Progenitor cell of endocrine pancreas (in vitro differentiated cells): Measurements from ENCODE around the gene PARD3. TPM values are rescaled to one million over a fixed set of nuclear protein-coding genes. Genes with fewer than 3 reads are reported as not detected.

Source experiments
- DNase-seq: peaks from one replicate; pipeline ENCODE4 v3.0.0; 2021; ENCODE audit warnings: low spot score; ENCODE audit not compliant: unreplicated experiment
- H3K27ac Mint-ChIP-seq: 2 replicates; pipeline ENCODE4 v1.8.0; 2021; ENCODE audit warnings: mild to moderate bottlenecking, moderate library complexity, mixed read lengths
- H3K27me3 Mint-ChIP-seq: 2 replicates; pipeline ENCODE4 v1.8.0; 2021; ENCODE audit warnings: mixed read lengths
- H3K36me3 Mint-ChIP-seq: 2 replicates; pipeline ENCODE4 v1.8.0; 2022; ENCODE audit warnings: mixed read lengths; ENCODE audit not compliant: insufficient read depth
- H3K4me1 Mint-ChIP-seq: 2 replicates; pipeline ENCODE4 v1.8.0; 2021; ENCODE audit warnings: low read depth, mixed read lengths
- H3K4me3 Mint-ChIP-seq: 2 replicates; pipeline ENCODE4 v1.8.0; 2021; ENCODE audit warnings: low read depth, mild to moderate bottlenecking, moderate library complexity, mixed read lengths
- H3K9me3 Mint-ChIP-seq: 2 replicates; pipeline ENCODE4 v1.8.0; 2021; ENCODE audit warnings: low read depth, mixed read lengths
- CTCF ChIP-seq: fragments of 200-600 bp; sonication (generic); IDR thresholded peaks from one replicate; pipeline ENCODE4 v1.5.0; 2021; ENCODE audit warnings: antibody characterized with exemption, mild to moderate bottlenecking; ENCODE audit not compliant: unreplicated experiment
- total RNA-seq: library from RNA; stranded (reverse); gene quantifications from 2 replicates; pipeline ENCODE4 v1.2.1, GENCODE V29; 2021

Gene PARD3
- total RNA-seq, 1 donor from 2014 or later, result 85.3 TPM

- Mint-ChIP-seq H3K36me3 (peaks cover 1% of the 10 kb centered on the region), H3K27me3 (no peaks in the 10 kb centered on the region), H3K27ac (no peak overlapping the region), H3K4me1 (peaks cover 50% of the 10 kb centered on the region), H3K9me3 (peaks cover 6% of the 10 kb centered on the region), H3K4me3 (no peak overlapping the region)
- no peak for DNase-seq
- no peak for TF ChIP-seq CTCF
Observed at GRCh38 chr10:34705563-34705962, 109.5 kb downstream of the PARD3 start.

- TF ChIP-seq CTCF, result no peak
- Mint-ChIP-seq H3K9me3 (peaks cover 3% of the 10 kb centered on the region), H3K4me3 (no peak overlapping the region), H3K27me3 (no peaks in the 10 kb centered on the region), H3K36me3 (peaks cover 1% of the 10 kb centered on the region), H3K4me1 (peaks cover 49% of the 10 kb centered on the region), H3K27ac (peak overlapping the region; percentile 79)
- DNase-seq, result no peak
Observed at GRCh38 chr10:34704526-34705184, 110.4 kb downstream of the PARD3 start.

- no peak for TF ChIP-seq CTCF
- Mint-ChIP-seq H3K4me1 (peaks cover 49% of the 10 kb centered on the region), H3K9me3 (no peaks in the 10 kb centered on the region), H3K27ac (no peak overlapping the region), H3K4me3 (no peak overlapping the region), H3K36me3 (peaks cover 1% of the 10 kb centered on the region), H3K27me3 (no peaks in the 10 kb centered on the region)
- no peak for DNase-seq
Observed at GRCh38 chr10:34702982-34703381, 112.1 kb downstream of the PARD3 start.

GRCh38 chr10:34702093-34702937, 112.8 kb downstream of the PARD3 start:
- peak overlapping the region; percentile 42 for H3K27ac Mint-ChIP-seq

More at GRCh38 chr10:34702093-34702937, 112.8 kb downstream of the PARD3 start:
- Mint-ChIP-seq H3K27me3 (no peaks in the 10 kb centered on the region), H3K36me3 (peaks cover 1% of the 10 kb centered on the region), H3K9me3 (no peaks in the 10 kb centered on the region), H3K4me1 (peaks cover 51% of the 10 kb centered on the region), H3K4me3 (no peak overlapping the region)
- no peak for DNase-seq
- no peak for TF ChIP-seq CTCF
